H1 (cell line): Measurements from ENCODE around the gene JAKMIP1. TPM values are rescaled to one million over a fixed set of nuclear protein-coding genes. Genes with fewer than 3 reads are reported as not detected.

Source experiments
- CTCF ChIA-PET: fragments of 300-600 bp; sonication (Branson Sonifier 250); formaldehyde crosslinking; loops from one replicate; lab custom pipeline; 2021; ENCODE audit not compliant: partially characterized antibody; lab: Charles Lee
- POLR2A ChIA-PET: fragments of 300-600 bp; sonication (Branson Sonifier 250); formaldehyde crosslinking; loops from one replicate; lab custom pipeline; 2021; ENCODE audit warnings: inconsistent platforms; ENCODE audit not compliant: partially characterized antibody; lab: Charles Lee
- DNase-seq, 2 experiments: peaks; one replicate each; pipeline versions ENCODE4 v3.0.0 to v3.0.0-alpha.2; 2010 to 2022; ENCODE audit warnings: low spot score in 2 of 2, low read depth in 1 of 2, mixed read lengths in 1 of 2
- FAIRE-seq: peaks from 2 replicates; lab custom pipeline; 2011; peaks lifted over from hg19 to GRCh38; lab: Jason Lieb, UNC
- H2AFZ ChIP-seq: 2 replicates; pipeline ENCODE4 v1.8.1; 2012; ENCODE audit warnings: low read length, inconsistent platforms
- H2AK5ac ChIP-seq: 2 replicates; pipeline ENCODE4 v1.6.1; 2013; ENCODE audit warnings: low read depth, low read length
- H2BK120ac ChIP-seq: replicated peaks from 2 replicates; pipeline ENCODE3; 2013; ENCODE audit warnings: low read depth, low read length, inconsistent platforms
- H2BK12ac ChIP-seq: 2 replicates; pipeline ENCODE4 v1.6.1; 2013; ENCODE audit warnings: low read depth, low read length
- H2BK15ac ChIP-seq: 2 replicates; pipeline ENCODE4 v1.6.1; 2013; ENCODE audit warnings: low read length
- H2BK20ac ChIP-seq: 2 replicates; pipeline ENCODE4 v1.6.1; 2013; ENCODE audit warnings: low read length
- H2BK5ac ChIP-seq: 2 replicates; pipeline ENCODE4 v1.6.1; 2013; ENCODE audit warnings: low read depth, low read length
- H3K14ac ChIP-seq: 2 replicates; pipeline ENCODE4 v1.6.1; 2013; ENCODE audit warnings: inconsistent platforms; ENCODE audit not compliant: insufficient read length
- H3K18ac ChIP-seq: 2 replicates; pipeline ENCODE4 v1.6.1; 2013; ENCODE audit warnings: low read length; ENCODE audit errors: extremely low read depth
- H3K23ac ChIP-seq: 2 replicates; pipeline ENCODE4 v1.6.1; 2013; ENCODE audit warnings: inconsistent platforms; ENCODE audit not compliant: insufficient read length
- H3K23me2 ChIP-seq: 2 replicates; pipeline ENCODE4 v1.6.1; 2013; ENCODE audit warnings: low read depth, low read length
- H3K27ac ChIP-seq: 2 replicates; pipeline ENCODE4 v1.6.1; 2011; ENCODE audit warnings: low read depth, low read length, inconsistent platforms
- H3K27me3 ChIP-seq, 4 experiments: replicated peaks in 1 of 4; 1 replicate in 1 of 4; 2 replicates in 3 of 4; pipeline versions ENCODE4 v1.6.1 to v1.8.1; 2011 to 2013; ENCODE audit warnings: low read length in 3 of 4, mild to moderate bottlenecking in 3 of 4, inconsistent platforms in 2 of 4, mixed read lengths in 2 of 4, moderate library complexity in 1 of 4; ENCODE audit not compliant: control insufficient read depth in 3 of 4, insufficient read depth in 3 of 4; ENCODE audit errors: extremely low read depth in 1 of 4
- H3K36me3 ChIP-seq, 4 experiments: 2 replicates each; pipeline versions ENCODE4 v1.6.1 to v1.8.1; 2011 to 2013; ENCODE audit warnings: mild to moderate bottlenecking in 4 of 4, low read length in 3 of 4, moderate library complexity in 2 of 4, control low read depth in 1 of 4, inconsistent platforms in 1 of 4; ENCODE audit not compliant: insufficient read depth in 4 of 4, control insufficient read depth in 2 of 4
- H3K4ac ChIP-seq: replicated peaks from 2 replicates; pipeline ENCODE3; 2013; ENCODE audit warnings: low read length, low read depth, mixed read lengths, inconsistent platforms; ENCODE audit not compliant: insufficient read length
- H3K4me1 ChIP-seq, 4 experiments: replicated peaks in 1 of 4; 1 replicate in 1 of 4; 2 replicates in 3 of 4; pipeline versions ENCODE4 v1.6.1 to v1.8.1; 2011 to 2013; ENCODE audit warnings: low read length in 3 of 4, inconsistent platforms in 2 of 4, mixed read lengths in 1 of 4; ENCODE audit not compliant: insufficient read depth in 4 of 4, control insufficient read depth in 3 of 4
- H3K4me2 ChIP-seq, 2 experiments: 2 replicates each; pipeline versions ENCODE4 v1.6.1 to v1.8.1; 2011 to 2013; ENCODE audit warnings: low read depth in 2 of 2, low read length in 2 of 2, control low read depth in 1 of 2, inconsistent platforms in 1 of 2, mild to moderate bottlenecking in 1 of 2; ENCODE audit not compliant: insufficient read depth in 1 of 2
- H3K4me3 ChIP-seq, 4 experiments: fragments of 200-600, 300-600 bp in 1 of 4; sonication (generic), shearing (Covaris generic), sonication (Bioruptor Twin) in 1 of 4; 2 replicates each; pipeline versions ENCODE4 v1.5.1 to v1.8.1; 2011 to 2016; ENCODE audit warnings: low read length in 4 of 4, low read depth in 3 of 4, control low read depth in 2 of 4, inconsistent platforms in 2 of 4, mild to moderate bottlenecking in 2 of 4, mixed read lengths in 1 of 4, moderate library complexity in 1 of 4; ENCODE audit not compliant: insufficient read depth in 2 of 4; ENCODE audit errors: extremely low read depth in 1 of 4
- H3K56ac ChIP-seq: replicated peaks from 2 replicates; pipeline ENCODE3; 2013; ENCODE audit warnings: low read depth, mild to moderate bottlenecking, mixed read lengths, low read length, inconsistent platforms; ENCODE audit not compliant: insufficient read length
- H3K79me1 ChIP-seq: 2 replicates; pipeline ENCODE4 v1.6.1; 2013; ENCODE audit warnings: low read depth, low read length, control low read depth
- H3K79me2 ChIP-seq, 2 experiments: 2 replicates each; pipeline versions ENCODE4 v1.6.1 to v1.8.1; 2012 to 2013; ENCODE audit warnings: low read length in 2 of 2, mild to moderate bottlenecking in 2 of 2, inconsistent platforms in 1 of 2; ENCODE audit not compliant: insufficient read depth in 2 of 2, control insufficient read depth in 1 of 2
- H3K9ac ChIP-seq, 4 experiments: replicated peaks in 1 of 4; 1 replicate in 1 of 4; 2 replicates in 3 of 4; pipeline versions ENCODE4 v1.6.1 to v1.8.1; 2011 to 2013; ENCODE audit warnings: low read depth in 3 of 4, low read length in 3 of 4, control low read depth in 2 of 4, mild to moderate bottlenecking in 2 of 4, moderate library complexity in 2 of 4, inconsistent platforms in 1 of 4; ENCODE audit errors: extremely low read depth in 1 of 4
- H3K9me3 ChIP-seq, 2 experiments: 2 replicates each; pipeline versions ENCODE4 v1.6.1 to v1.8.1; 2012 to 2013; ENCODE audit warnings: mild to moderate bottlenecking in 2 of 2, moderate library complexity in 2 of 2, control low read depth in 1 of 2, inconsistent platforms in 1 of 2, low read depth in 1 of 2, low read length in 1 of 2, mixed read lengths in 1 of 2; ENCODE audit not compliant: insufficient read depth in 2 of 2
- H4K20me1 ChIP-seq, 2 experiments: replicated peaks in 1 of 2; 2 replicates each; pipeline versions ENCODE3 to v1.8.1; 2011 to 2013; ENCODE audit warnings: inconsistent platforms in 2 of 2, low read length in 2 of 2, mild to moderate bottlenecking in 1 of 2; ENCODE audit not compliant: insufficient read depth in 2 of 2, control insufficient read depth in 1 of 2
- H4K5ac ChIP-seq: 2 replicates; pipeline ENCODE4 v1.6.1; 2013; ENCODE audit warnings: low read length, low read depth, mixed read lengths, inconsistent platforms; ENCODE audit not compliant: insufficient read length
- H4K8ac ChIP-seq: 2 replicates; pipeline ENCODE4 v1.8.0; 2013; ENCODE audit warnings: mild to moderate bottlenecking, moderate library complexity, low read length, inconsistent platforms; ENCODE audit not compliant: insufficient read depth; ENCODE audit errors: extremely low read depth
- H4K91ac ChIP-seq: replicated peaks from 2 replicates; pipeline ENCODE3; 2013; ENCODE audit warnings: low read length, mixed read lengths, inconsistent platforms; ENCODE audit not compliant: insufficient read length
- BCL11A ChIP-seq, 2 experiments: IDR thresholded peaks; one replicate each; pipeline ENCODE4 v1.6.1; 2011; ENCODE audit warnings: low read depth in 2 of 2, low read length in 2 of 2, mild to moderate bottlenecking in 2 of 2
- CREB1 ChIP-seq: IDR thresholded peaks from 2 replicates; pipeline ENCODE4 v1.6.1; 2012; ENCODE audit warnings: inconsistent platforms
- EGR1 ChIP-seq: IDR thresholded peaks from 2 replicates; pipeline ENCODE4 v1.6.1; 2011; ENCODE audit warnings: low read depth, low read length, borderline replicate concordance
- EZH2 ChIP-seq: fragments of 200-600 bp; sonication (generic); IDR thresholded peaks from 2 replicates; pipeline ENCODE4 v1.7.1; 2012; ENCODE audit warnings: low read depth, mild to moderate bottlenecking, moderate library complexity, low read length, inconsistent platforms; ENCODE audit not compliant: severe bottlenecking
- HDAC6 ChIP-seq: IDR thresholded peaks from one replicate; pipeline ENCODE4 v1.7.1; 2012; ENCODE audit warnings: low read depth, mild to moderate bottlenecking, inconsistent platforms, low read length, moderate library complexity
- KDM5A ChIP-seq: fragments of 200-600 bp; IDR thresholded peaks from 2 replicates; pipeline ENCODE4 v1.7.1; 2012; ENCODE audit warnings: mild to moderate bottlenecking, low read length, inconsistent platforms, mixed read lengths
- PHF8 ChIP-seq: fragments of 200-600 bp; sonication (generic); conservative IDR thresholded peaks from 2 replicates; pipeline ENCODE4 v1.7.1; 2012; ENCODE audit warnings: low read depth, mild to moderate bottlenecking, inconsistent platforms, low read length, moderate library complexity
- RAD21 ChIP-seq, 2 experiments: IDR thresholded peaks in 1 of 2; conservative IDR thresholded peaks in 1 of 2; 2 replicates each; pipeline ENCODE4 v1.6.1; 2011; ENCODE audit warnings: low read depth in 2 of 2, low read length in 2 of 2, improper control_type of control experiment in 1 of 2, inconsistent platforms in 1 of 2, mild to moderate bottlenecking in 1 of 2, moderate library complexity in 1 of 2
- SIX5 ChIP-seq: IDR thresholded peaks from 2 replicates; pipeline ENCODE4 v1.6.1; 2011; ENCODE audit warnings: mild to moderate bottlenecking, low read depth, low read length
- SP4 ChIP-seq: IDR thresholded peaks from 2 replicates; pipeline ENCODE4 v1.6.1; 2012; ENCODE audit warnings: low read length, inconsistent platforms
- TEAD4 ChIP-seq: IDR thresholded peaks from 2 replicates; pipeline ENCODE4 v1.6.1; 2012; ENCODE audit warnings: low read depth, low read length, inconsistent platforms, mixed read lengths
- WGBS, 2 experiments: shearing (Covaris generic) in 1 of 2; methylation state at CpG; one replicate each; pipeline versions ENCODE4 v1.1.6 to v1.1.7; 2013 to 2015; ENCODE audit warnings: low lambda C conversion rate in 2 of 2, mixed read lengths in 2 of 2, inconsistent platforms in 1 of 2, low coverage in 1 of 2, missing lambda C conversion rate in 1 of 2; ENCODE audit not compliant: insufficient replicate concordance in 2 of 2, insufficient coverage in 1 of 2, insufficient read length in 1 of 2; ENCODE audit errors: extremely low coverage in 1 of 2, missing lambda C conversion rate in 1 of 2; 5-methylcytosine and 5-hydroxymethylcytosine counted together
- polyA plus RNA-seq, 7 experiments: library from polyadenylated mRNA; depleted of rRNA in 3 of 7; stranded (reverse) in 5 of 7; unstranded in 2 of 7; fragments of >200 nt in 5 of 7; fragments of 200-250 nt in 2 of 7; gene quantifications; 1 replicate in 5 of 7; 2 replicates in 1 of 7; 4 replicates in 1 of 7; pipeline versions ENCODE4 v1.2.1 to v1.2.3, GENCODE V29; 2011 to 2013; ENCODE audit warnings: missing spikeins in 2 of 7, mixed read lengths in 2 of 7
- total RNA-seq: library from RNA; stranded (reverse); fragmentation: NEBNext Ultra II Directional; extraction: Animal tissue kit (Norgen Biotek cat#: 25700); gene quantifications from 2 replicates; pipeline ENCODE4 v1.2.1, GENCODE V29; 2021

JAKMIP1 gene
- total and polyA plus RNA-seq, 2 of the 8 experiments (the other 6 are each of a cell fraction or from before 2014, with no cell fraction given), result 2.5 to 4.4 TPM

- Histone ChIP-seq H2BK120ac (no peak overlapping the region), H3K23ac (no peak overlapping the region), H3K36me3 (no peaks in the 10 kb centered on the region), H3K14ac (no peak overlapping the region), H3K27me3 (no peaks in the 10 kb centered on the region), H3K4me1 (peaks cover 0 to 8% (median 5%) of the 10 kb centered on the region in 4 experiments; a peak in 6 of 7 replicates), H3K9me3 (no peaks in the 10 kb centered on the region), H3K9ac (no peak overlapping the region), H2BK5ac (no peak overlapping the region), H3K4me3 (no peak overlapping the region), H3K4ac (no peak overlapping the region), H2BK15ac (no peak overlapping the region), H3K23me2 (no peaks in the 10 kb centered on the region), H4K5ac (no peak overlapping the region), H3K4me2 (no peak overlapping the region), H3K27ac (no peak overlapping the region), H3K79me1 (no peaks in the 10 kb centered on the region), H3K18ac (no peak overlapping the region), H4K91ac (no peak overlapping the region), H2AFZ (no peak overlapping the region), H4K20me1 (no peaks in the 10 kb centered on the region), H3K56ac (no peak overlapping the region), H2BK20ac (no peak overlapping the region), H2AK5ac (no peak overlapping the region), H3K79me2 (no peaks in the 10 kb centered on the region), H4K8ac (peak overlapping the region; percentile 39; the same call in 1 of the 2 replicates), H2BK12ac (no peak overlapping the region)
- CTCF ChIA-PET, result interaction anchor here (0.7 to 6.8 kb wide), 9 partner anchors 11 to 1370 kb away, joined by 3 to 74 read pairs (median 10); no protein-coding TSS in a partner anchor
- FAIRE-seq (no peak), DNase-seq (no peak)
- WGBS, 2 experiments, result 91% methylated on average over 20 of the region's 20 CpGs; no CpG with 5 or more reads in 1 of the 2 experiments
- POLR2A ChIA-PET, result interaction anchor here (1.1 kb wide), 1 partner anchor 83 kb away, joined by 3 read pairs; no protein-coding TSS in a partner anchor
- no peak for TF ChIP-seq RAD21 (IDR thresholded peaks at IDR 0.05 in 1 of 2, conservative IDR thresholded peaks at IDR 0.05 in 1 of 2; ENCODE audit: low read depth in 2 of 2, low read length in 2 of 2)
- TF ChIP-seq HDAC6, result no peak
- no peak for TF ChIP-seq PHF8
- no peak for TF ChIP-seq EZH2
- no peak for TF ChIP-seq KDM5A
- TF ChIP-seq SP4, result no peak
- no peak for TF ChIP-seq SIX5
- TF ChIP-seq BCL11A (IDR thresholded peaks at IDR 0.05; ENCODE audit: low read depth in 2 of 2, low read length in 2 of 2), result no peak
- no peak for TF ChIP-seq EGR1
- no peak for TF ChIP-seq CREB1
- TF ChIP-seq TEAD4, result no peak
Observed at GRCh38 chr4:6021831-6022606, 178.3 kb downstream of the JAKMIP1 start.
